Activated CD8-positive, alpha-beta memory T cell treated with anti-CD3 and anti-CD28 coated beads, Interleukin-2, amount 10 ng/mL, durations not matched to agents 7 days and 5 days (primary cell): Measurements from ENCODE around the gene NME9. TPM values are rescaled to one million over a fixed set of nuclear protein-coding genes. Genes with fewer than 3 reads are reported as not detected.

Source experiments
- ATAC-seq: fragments of 150-1000 bp; cut with Tn5 transposase; one replicate; pipeline ENCODE4 v1.10.0; 2021; ENCODE audit warnings: moderate library complexity
- CTCF ChIA-PET: fragments of 350-600 bp; sonication (Branson Sonifier 250); formaldehyde crosslinking; loops from one replicate; lab custom pipeline; 2021; ENCODE audit warnings: antibody characterized with exemption; lab: Charles Lee
- DNase-seq: peaks from one replicate; pipeline ENCODE4 v3.0.0-alpha.2; 2020
- H3K27ac Mint-ChIP-seq: one replicate; pipeline ENCODE4 v1.8.0; 2021; ENCODE audit warnings: mild to moderate bottlenecking, mixed read lengths
- H3K27me3 Mint-ChIP-seq: one replicate; pipeline ENCODE4 v1.8.0; 2021; ENCODE audit warnings: mixed read lengths
- H3K36me3 Mint-ChIP-seq: one replicate; pipeline ENCODE4 v1.8.0; 2021; ENCODE audit warnings: mild to moderate bottlenecking, mixed read lengths
- H3K4me1 Mint-ChIP-seq: one replicate; pipeline ENCODE4 v1.8.0; 2021; ENCODE audit warnings: mixed read lengths
- H3K4me3 Mint-ChIP-seq: one replicate; pipeline ENCODE4 v1.8.0; 2021; ENCODE audit warnings: mild to moderate bottlenecking, moderate library complexity, mixed read lengths
- H3K9me3 Mint-ChIP-seq: one replicate; pipeline ENCODE4 v1.8.0; 2022; ENCODE audit warnings: low read depth, mixed read lengths
- total RNA-seq, 2 experiments: library from RNA; stranded (reverse); gene quantifications; one replicate each; pipeline ENCODE4 v1.2.3, GENCODE V29; 2021

The NME9 gene
- total RNA-seq, 2 experiments from 2014 or later = not detected

DNA sequence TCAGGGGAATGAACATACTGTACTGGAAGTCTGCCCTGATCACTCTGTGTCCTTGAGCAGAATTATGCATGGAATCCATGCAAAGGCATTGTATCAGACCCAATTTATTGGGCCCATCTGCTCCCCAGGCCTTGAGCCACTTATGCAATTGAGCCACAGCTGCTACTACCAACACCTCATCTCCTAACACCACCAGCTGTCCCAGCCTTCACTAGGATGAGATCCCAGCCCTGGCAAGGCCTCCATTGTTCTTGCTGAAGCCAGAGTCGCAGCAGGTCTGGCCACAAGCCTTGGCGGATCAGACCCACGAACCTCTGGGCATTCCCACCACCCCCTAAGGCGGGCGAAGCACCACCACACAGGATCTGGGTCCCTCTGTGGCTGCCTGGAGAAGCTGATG lies 9.2 kb upstream of the NME9 start:
- H3K27me3 Mint-ChIP-seq = peaks cover 8% of the 10 kb centered on the region
- ATAC-seq (no peak), DNase-seq (no peak)
- no peak overlapping the region for H3K27ac Mint-ChIP-seq
- no peaks in the 10 kb centered on the region for H3K4me1 Mint-ChIP-seq
- CTCF ChIA-PET = no interaction called here
- no peaks in the 10 kb centered on the region for H3K36me3 Mint-ChIP-seq
- H3K4me3 Mint-ChIP-seq = no peak overlapping the region
- no peaks in the 10 kb centered on the region for H3K9me3 Mint-ChIP-seq

DNA sequence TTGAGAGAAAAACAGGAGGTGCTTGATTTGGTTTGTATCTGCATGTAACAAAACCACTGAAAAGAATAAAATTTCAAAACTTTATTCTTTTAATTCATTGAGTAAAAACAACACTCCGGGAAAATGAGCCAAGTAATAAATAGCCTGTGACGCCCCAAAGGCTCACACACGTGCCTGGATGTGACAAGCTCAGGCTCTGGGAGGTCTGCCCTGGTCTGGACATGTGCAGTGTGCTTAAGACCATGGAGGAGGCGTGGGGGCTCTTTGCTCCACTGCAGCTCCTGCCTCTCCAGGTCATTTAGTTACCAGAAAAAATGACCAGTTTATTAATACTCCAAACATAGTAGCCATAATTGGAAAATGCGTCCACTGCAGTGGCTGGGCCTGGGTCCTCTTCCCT lies 8.6 kb upstream of the NME9 start:
- Mint-ChIP-seq H3K27ac (no peak overlapping the region), H3K4me3 (no peak overlapping the region), H3K27me3 (peaks cover 10% of the 10 kb centered on the region), H3K9me3 (no peaks in the 10 kb centered on the region), H3K4me1 (no peaks in the 10 kb centered on the region), H3K36me3 (no peaks in the 10 kb centered on the region)
- DNase-seq (no peak), ATAC-seq (no peak)
- CTCF ChIA-PET = no interaction called here

DNA sequence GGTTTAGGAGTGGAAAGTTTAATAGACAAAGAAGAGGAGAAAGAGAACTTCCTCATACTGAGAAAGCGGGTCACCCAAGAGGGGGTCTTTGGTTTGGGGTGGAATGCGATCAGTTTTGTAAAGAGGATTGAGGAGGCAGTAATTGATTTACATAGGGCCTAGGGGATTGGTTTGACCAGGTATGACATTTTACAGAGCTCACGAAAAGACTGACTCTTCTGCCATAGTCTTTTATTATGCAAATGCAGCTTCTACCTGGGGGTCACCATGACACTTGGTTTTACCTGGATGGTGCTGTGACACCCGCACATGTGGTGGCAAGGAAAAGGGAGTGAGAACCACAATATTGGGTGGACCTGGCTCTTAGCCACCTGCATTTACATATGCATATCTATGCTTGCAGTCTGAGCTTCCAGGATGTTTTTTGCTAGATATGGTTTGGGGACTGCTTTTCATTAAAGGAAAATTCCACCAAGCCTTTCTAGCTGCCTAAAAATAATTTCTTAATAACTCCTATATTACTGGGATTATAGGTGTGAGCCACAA lies 6.9 kb upstream of the NME9 start:
- Mint-ChIP-seq H3K36me3 (no peaks in the 10 kb centered on the region), H3K27ac (no peak overlapping the region), H3K4me1 (peaks cover 2% of the 10 kb centered on the region), H3K4me3 (no peak overlapping the region), H3K9me3 (no peaks in the 10 kb centered on the region), H3K27me3 (peaks cover 8% of the 10 kb centered on the region)
- ATAC-seq = no peak
- DNase-seq = no peak
- CTCF ChIA-PET = interaction anchor here (0.6 to 2.4 kb wide), 4 partner anchors 10 to 166 kb away, joined by 3 to 7 read pairs (median 4); no protein-coding TSS in a partner anchor

DNA sequence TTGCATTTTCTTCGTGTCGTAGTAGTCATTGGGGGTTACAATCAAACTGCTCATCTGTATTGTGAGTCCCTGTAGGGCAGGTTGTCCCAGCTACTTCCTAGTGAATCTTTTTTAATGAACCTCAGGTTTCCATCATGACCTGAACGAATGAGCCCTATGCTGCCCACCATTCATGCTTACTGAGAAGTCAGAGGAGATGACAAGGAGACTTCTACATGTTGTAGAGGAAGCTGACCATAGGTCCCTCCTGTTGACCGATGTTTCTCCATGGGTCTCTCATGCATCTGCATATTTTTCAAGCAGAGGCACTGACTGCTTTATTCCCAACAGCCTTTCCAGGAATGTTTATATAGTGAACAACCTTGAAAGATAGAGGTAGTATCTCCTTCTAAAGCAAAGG lies 5.0 kb upstream of the NME9 start:
- Mint-ChIP-seq H3K36me3 (no peaks in the 10 kb centered on the region), H3K4me3 (no peak overlapping the region), H3K4me1 (peaks cover 9% of the 10 kb centered on the region), H3K27me3 (peaks cover 8% of the 10 kb centered on the region), H3K27ac (no peak overlapping the region), H3K9me3 (no peaks in the 10 kb centered on the region)
- ATAC-seq (no peak), DNase-seq (peak; percentile 19)
- CTCF ChIA-PET = interaction anchor here (1.8 to 2.4 kb wide), 2 partner anchors 12 to 83 kb away, joined by 7 read pairs; no protein-coding TSS in a partner anchor

DNA sequence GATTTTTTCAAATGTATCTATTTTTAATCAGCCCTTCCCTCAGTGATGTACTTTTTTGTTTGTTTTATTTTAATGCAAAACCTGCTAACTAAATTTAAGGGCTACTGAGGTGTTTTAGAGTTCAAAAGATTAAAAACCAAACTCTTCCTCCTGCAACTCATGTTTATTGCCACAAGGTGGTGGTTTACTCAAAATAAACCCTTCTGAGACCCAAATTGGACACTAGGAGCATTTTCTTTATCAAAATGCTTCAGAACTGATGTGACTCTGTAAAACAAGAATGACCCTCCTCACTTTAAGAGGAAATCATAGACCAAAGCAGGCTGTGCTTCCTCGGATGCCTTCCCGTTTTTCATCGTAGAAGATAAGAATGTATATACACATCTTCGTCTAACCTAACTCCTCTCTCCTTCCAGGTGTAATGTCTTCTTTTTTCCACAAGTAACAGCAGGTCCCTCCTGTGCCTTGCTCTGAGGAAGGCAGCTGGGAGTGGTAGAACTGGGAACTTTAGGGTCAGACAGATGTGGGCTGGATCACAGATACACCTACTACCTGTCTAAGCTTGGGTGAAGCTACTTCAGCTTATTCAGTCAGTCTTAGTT lies 2.9 kb upstream of the NME9 start:
- no peak overlapping the region for H3K27ac Mint-ChIP-seq
- CTCF ChIA-PET = no interaction called here
- no peak overlapping the region for H3K4me3 Mint-ChIP-seq
- H3K27me3 Mint-ChIP-seq = peaks cover 6% of the 10 kb centered on the region
- H3K4me1 Mint-ChIP-seq = peaks cover 22% of the 10 kb centered on the region
- H3K36me3 Mint-ChIP-seq = no peaks in the 10 kb centered on the region
- no peak for ATAC-seq
- no peaks in the 10 kb centered on the region for H3K9me3 Mint-ChIP-seq
- peak; percentile 9 for DNase-seq

DNA sequence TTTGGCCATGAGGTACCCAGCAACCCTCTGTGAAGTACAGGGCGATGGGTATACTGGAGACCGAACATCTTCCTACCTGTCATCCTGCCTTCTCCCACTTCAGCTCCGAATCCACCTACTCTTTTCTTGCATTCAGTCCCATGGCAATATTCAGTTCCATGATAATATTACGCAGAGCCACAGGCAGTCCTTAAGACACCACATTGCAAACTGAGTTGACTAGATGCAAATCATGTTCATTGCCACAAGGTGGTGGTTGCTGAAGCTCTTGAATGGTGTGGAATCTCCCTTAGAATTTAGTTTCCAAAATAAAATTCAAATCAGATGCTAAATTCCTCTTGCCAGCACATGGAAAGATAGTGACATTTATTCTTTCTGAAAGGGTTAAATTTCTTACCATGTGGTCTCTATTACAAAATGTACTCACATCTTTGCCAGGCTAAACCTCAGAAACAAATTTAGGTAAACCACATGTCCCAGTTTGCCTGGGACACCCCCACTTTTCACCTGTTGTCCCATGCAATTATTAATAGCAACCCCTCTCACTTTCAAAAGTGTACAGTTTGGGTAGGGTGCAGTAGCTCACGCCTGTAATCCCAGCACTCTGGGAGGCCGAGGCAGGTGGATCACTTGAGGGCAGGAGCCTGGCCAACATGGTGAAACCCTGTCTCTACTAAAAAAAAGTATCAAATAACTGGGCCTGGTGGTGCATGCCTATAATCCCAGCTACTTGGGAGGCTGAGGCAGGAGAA lies 1.7 kb upstream of the NME9 start:
- DNase-seq (peak; percentile 31), ATAC-seq (no peak)
- no peaks in the 10 kb centered on the region for H3K9me3 Mint-ChIP-seq
- no peak overlapping the region for H3K27ac Mint-ChIP-seq
- H3K27me3 Mint-ChIP-seq = peaks cover 6% of the 10 kb centered on the region
- H3K4me1 Mint-ChIP-seq = peaks cover 22% of the 10 kb centered on the region
- no peak overlapping the region for H3K4me3 Mint-ChIP-seq
- no peaks in the 10 kb centered on the region for H3K36me3 Mint-ChIP-seq
- CTCF ChIA-PET = interaction anchor here (1.2 to 2.0 kb wide), 4 partner anchors 15 to 584 kb away, joined by 3 to 5 read pairs (median 4); no protein-coding TSS in a partner anchor

DNA sequence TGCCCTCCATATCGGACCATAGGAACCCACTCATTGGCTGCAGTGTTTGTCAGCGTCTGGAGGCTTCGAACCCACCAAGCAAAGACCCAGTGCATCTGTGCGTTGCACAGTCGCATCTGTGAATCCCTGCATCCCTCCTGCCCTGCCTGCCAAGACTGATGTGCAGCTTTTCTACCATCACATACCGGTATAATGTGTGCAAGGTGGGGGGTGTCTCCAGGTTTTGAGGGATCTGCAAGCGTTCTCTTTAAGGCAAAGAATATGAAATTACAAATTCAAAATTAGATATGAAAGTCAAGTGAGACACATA lies 288 bp upstream of the NME9 start:
- DNase-seq (no peak), ATAC-seq (no peak)
- CTCF ChIA-PET = interaction anchor here (1.1 to 2.7 kb wide), 3 partner anchors 38 to 150 kb away, joined by 3 to 12 read pairs (median 4); partner anchors contain the start of gene ARMC8
- H3K27ac Mint-ChIP-seq = peak overlapping the region; percentile 61
- peaks cover 23% of the 10 kb centered on the region for H3K4me1 Mint-ChIP-seq
- no peaks in the 10 kb centered on the region for H3K36me3 Mint-ChIP-seq
- peaks cover 6% of the 10 kb centered on the region for H3K27me3 Mint-ChIP-seq
- H3K9me3 Mint-ChIP-seq = no peaks in the 10 kb centered on the region
- peak overlapping the region; percentile 86 for H3K4me3 Mint-ChIP-seq

DNA sequence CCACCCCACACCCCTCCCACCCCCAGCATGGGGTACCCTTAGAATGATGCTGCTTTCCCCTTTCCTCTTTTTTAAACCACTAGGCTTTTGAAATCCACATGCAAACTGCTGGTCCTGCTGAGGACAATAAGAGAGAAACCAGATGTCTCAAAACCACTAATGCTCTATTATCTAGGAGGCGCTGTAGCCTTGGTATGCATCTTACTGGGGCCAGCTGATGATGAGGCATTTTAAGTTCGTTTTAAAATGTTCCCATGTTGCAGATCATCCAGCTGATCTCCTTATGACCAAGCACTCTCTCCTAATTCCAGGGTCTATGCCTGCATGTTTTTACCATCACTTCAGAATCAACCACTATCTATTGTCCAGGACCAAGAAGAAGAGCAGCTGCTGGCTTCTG lies 1.3 kb downstream of the NME9 start:
- peak overlapping the region; percentile 44 for H3K4me3 Mint-ChIP-seq

DNA sequence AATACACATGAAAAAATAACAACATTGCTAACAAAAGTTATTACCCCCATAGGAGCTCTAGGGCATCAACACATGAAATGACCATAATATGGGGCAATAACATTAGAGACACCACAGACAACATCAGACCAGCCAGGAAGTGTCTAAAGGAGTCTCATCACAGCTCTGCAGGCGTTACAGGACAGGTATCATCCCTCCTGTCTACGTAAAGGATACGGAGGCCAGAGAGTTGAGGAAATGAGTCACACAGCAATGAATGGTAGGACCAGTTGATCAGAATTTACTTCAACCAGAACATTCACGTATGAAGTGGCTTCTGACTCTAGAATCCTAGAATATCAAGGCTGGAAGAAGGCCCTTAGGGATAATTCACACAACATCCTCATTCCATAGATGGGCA lies 1.8 kb downstream of the NME9 start:
- CTCF ChIA-PET = interaction anchor here (0.7 to 2.7 kb wide), 3 partner anchors 11 to 141 kb away, joined by 3 to 12 read pairs (median 8); partner anchors contain the start of gene ARMC8
- peaks cover 34% of the 10 kb centered on the region for H3K4me1 Mint-ChIP-seq
- DNase-seq (peak; percentile 31), ATAC-seq (no peak)
- H3K27ac Mint-ChIP-seq = no peak overlapping the region
- no peaks in the 10 kb centered on the region for H3K9me3 Mint-ChIP-seq
- no peak overlapping the region for H3K4me3 Mint-ChIP-seq
- no peaks in the 10 kb centered on the region for H3K36me3 Mint-ChIP-seq
- peaks cover 3% of the 10 kb centered on the region for H3K27me3 Mint-ChIP-seq

More for the DNA sequence above, 1.3 kb downstream of the NME9 start:
- CTCF ChIA-PET = interaction anchor here (0.7 to 2.7 kb wide), 11 partner anchors 12 to 263 kb away, joined by 3 to 12 read pairs (median 4); partner anchors contain the start of genes ARMC8, DBR1 and ESYT3
- Mint-ChIP-seq H3K9me3 (no peaks in the 10 kb centered on the region), H3K4me1 (peaks cover 34% of the 10 kb centered on the region), H3K27me3 (peaks cover 3% of the 10 kb centered on the region), H3K36me3 (no peaks in the 10 kb centered on the region), H3K27ac (no peak overlapping the region)
- no peak for DNase-seq
- no peak for ATAC-seq

DNA sequence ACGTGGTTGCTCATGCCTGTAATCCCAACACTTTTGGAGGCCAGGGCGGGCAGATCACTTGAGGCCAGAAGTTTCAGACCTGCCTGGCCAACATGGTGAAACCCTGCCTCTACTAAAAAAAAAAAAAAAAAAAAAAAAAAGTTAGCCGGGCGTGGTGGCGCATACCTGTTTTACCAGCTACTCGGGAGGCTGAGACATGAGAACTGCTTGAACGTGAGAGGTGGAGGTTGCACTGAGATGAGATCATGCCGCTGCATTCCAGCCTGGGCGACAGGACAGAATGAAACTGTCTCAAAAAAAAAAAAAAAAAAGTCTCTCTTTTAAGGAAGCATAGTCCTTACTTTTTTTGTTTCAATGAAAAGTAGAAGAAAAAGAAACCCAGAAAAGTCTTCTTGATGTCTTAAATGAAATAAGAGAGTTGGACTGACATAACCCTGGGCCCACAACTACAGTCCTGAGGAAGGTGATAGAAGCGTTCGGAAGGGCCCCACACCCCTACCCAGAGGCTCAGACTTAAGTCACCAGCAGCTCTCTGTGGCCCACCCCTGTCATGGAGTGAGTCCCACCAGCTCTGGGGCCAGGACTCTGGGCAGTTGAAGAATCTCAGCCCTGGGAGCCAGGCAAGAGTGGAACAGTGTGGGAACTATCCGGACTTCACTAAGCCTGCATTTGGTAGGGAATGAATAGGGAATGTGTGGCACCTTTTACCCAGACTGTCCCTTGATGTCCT lies 2.6 kb downstream of the NME9 start:
- Mint-ChIP-seq H3K27ac (no peak overlapping the region), H3K4me1 (peaks cover 34% of the 10 kb centered on the region), H3K27me3 (no peaks in the 10 kb centered on the region), H3K9me3 (no peaks in the 10 kb centered on the region), H3K36me3 (no peaks in the 10 kb centered on the region), H3K4me3 (no peak overlapping the region)
- ATAC-seq = no peak
- DNase-seq = peak; percentile 39
- CTCF ChIA-PET = interaction anchor here (0.7 to 2.3 kb wide), 2 partner anchors 11 to 18 kb away, joined by 4 to 8 read pairs; no protein-coding TSS in a partner anchor

DNA sequence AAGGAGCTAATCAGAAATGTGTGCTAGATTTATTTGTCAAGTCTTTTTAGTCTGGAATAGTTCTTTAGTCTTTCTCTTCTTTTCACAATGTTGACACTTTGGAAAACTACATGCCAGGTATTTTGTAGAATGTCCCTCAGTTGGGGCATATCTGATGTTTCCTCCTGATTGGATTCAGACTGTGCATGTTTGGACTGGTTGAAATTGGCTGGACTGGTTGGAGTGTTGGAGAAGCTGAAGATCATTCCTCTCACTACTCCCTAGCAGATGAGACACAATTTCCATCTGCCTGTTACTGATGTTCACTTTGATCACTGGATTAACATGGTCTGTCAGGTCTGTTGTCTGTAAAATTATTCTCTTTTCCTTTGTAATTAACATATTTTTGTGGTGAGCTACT lies 3.7 kb downstream of the NME9 start:
- H3K9me3 Mint-ChIP-seq = no peaks in the 10 kb centered on the region
- no peaks in the 10 kb centered on the region for H3K27me3 Mint-ChIP-seq
- no peak overlapping the region for H3K27ac Mint-ChIP-seq
- no peaks in the 10 kb centered on the region for H3K36me3 Mint-ChIP-seq
- CTCF ChIA-PET = interaction anchor here (0.7 to 1.0 kb wide), 4 partner anchors 10 to 1976 kb away, joined by 3 read pairs; no protein-coding TSS in a partner anchor
- H3K4me3 Mint-ChIP-seq = no peak overlapping the region
- ATAC-seq (no peak), DNase-seq (no peak)
- peaks cover 34% of the 10 kb centered on the region for H3K4me1 Mint-ChIP-seq

DNA sequence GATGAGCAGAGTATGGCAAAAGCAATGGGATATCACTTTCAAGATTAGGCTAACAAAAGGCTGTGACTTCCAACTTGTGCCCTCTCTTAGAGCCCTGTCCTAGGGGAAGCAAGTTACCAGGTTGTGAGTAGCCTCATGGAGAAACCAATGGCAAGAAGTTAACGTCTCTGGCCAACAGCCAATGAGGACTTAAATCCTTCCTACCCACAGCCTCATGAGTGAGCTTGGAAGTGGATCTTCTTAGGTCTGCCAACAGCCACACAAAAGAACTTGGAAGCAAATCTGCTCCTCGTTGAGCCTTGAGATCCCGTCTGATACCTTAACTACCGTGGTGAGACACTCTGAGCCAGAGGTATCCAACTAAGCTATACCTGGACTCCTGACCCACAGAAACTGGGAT lies 5.7 kb downstream of the NME9 start:
- peak; percentile 38 for DNase-seq
- CTCF ChIA-PET = interaction anchor here (1.0 kb wide), 1 partner anchor 40 kb away, joined by 3 read pairs; no protein-coding TSS in a partner anchor
- Mint-ChIP-seq H3K4me1 (peaks cover 25% of the 10 kb centered on the region), H3K27me3 (no peaks in the 10 kb centered on the region), H3K27ac (no peak overlapping the region), H3K4me3 (no peak overlapping the region), H3K9me3 (no peaks in the 10 kb centered on the region), H3K36me3 (no peaks in the 10 kb centered on the region)
- no peak for ATAC-seq

DNA sequence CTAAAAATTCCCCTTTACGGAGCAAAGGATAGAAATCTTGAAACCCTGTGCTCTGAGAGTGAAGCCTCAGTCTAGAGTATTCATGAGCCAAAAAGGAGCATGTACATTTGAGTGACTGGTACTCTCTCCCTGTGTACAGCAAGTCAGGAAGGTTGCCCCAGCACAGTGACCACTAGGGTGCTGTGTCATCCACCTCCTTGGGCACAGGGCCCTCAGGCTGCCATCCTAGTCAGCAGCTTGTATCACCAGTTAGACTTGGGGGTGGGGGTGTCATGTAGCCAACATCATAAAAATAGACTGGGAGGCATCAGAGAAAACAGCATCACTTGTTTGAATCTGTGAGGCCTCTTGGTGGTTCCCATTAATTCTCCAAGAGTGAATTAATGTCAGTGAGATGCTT lies 12.0 kb downstream of the NME9 start:
- Mint-ChIP-seq H3K36me3 (no peaks in the 10 kb centered on the region), H3K27ac (no peak overlapping the region), H3K9me3 (no peaks in the 10 kb centered on the region), H3K4me3 (no peak overlapping the region), H3K27me3 (peaks cover 2% of the 10 kb centered on the region), H3K4me1 (peaks cover 3% of the 10 kb centered on the region)
- DNase-seq (peak; percentile 23), ATAC-seq (no peak)
- CTCF ChIA-PET = interaction anchor here (1.2 to 2.4 kb wide), 2 partner anchors 10 to 22 kb away, joined by 3 to 8 read pairs; no protein-coding TSS in a partner anchor
